IPS DF 6.9 (cell line): ENCODE measurements around the gene STRADA.
"Not testable (repeated sequence)": the region's sequence is repeated elsewhere in the genome, so short reads cannot be mapped to it uniquely, and the experiment has no call there.

Source experiments
- DNase-seq: peaks from one replicate; pipeline ENCODE4 v3.0.0-alpha.2; 2013; ENCODE audit warnings: low read depth, low spot score
- H3K27ac ChIP-seq: one replicate; pipeline ENCODE4 v1.5.1; 2013; ENCODE audit warnings: low read length, control low read depth
- H3K27me3 ChIP-seq: 2 replicates; pipeline ENCODE4 v1.6.1; 2013; ENCODE audit warnings: mild to moderate bottlenecking, low read length; ENCODE audit not compliant: control insufficient read depth, insufficient read depth
- H3K36me3 ChIP-seq: 2 replicates; pipeline ENCODE4 v1.6.1; 2013; ENCODE audit warnings: low read length; ENCODE audit not compliant: control insufficient read depth, insufficient read depth
- H3K4me1 ChIP-seq: 2 replicates; pipeline ENCODE4 v1.6.1; 2013; ENCODE audit warnings: low read length; ENCODE audit not compliant: control insufficient read depth, insufficient read depth
- H3K4me3 ChIP-seq: 2 replicates; pipeline ENCODE4 v1.5.1; 2013; ENCODE audit warnings: mild to moderate bottlenecking, low read length
- H3K9me3 ChIP-seq: 2 replicates; pipeline ENCODE4 v1.6.1; 2013; ENCODE audit warnings: low read length, inconsistent platforms; ENCODE audit not compliant: control insufficient read depth, insufficient read depth
- WGBS: extraction: QIAGEN DNeasy Blood & Tissue Kit; methylation state at CpG from one replicate; pipeline ENCODE4 v1.1.7; 2013; ENCODE audit warnings: mixed read lengths, missing lambda C conversion rate; ENCODE audit not compliant: insufficient read length, insufficient coverage; 5-methylcytosine and 5-hydroxymethylcytosine counted together

Gene STRADA

DNA sequence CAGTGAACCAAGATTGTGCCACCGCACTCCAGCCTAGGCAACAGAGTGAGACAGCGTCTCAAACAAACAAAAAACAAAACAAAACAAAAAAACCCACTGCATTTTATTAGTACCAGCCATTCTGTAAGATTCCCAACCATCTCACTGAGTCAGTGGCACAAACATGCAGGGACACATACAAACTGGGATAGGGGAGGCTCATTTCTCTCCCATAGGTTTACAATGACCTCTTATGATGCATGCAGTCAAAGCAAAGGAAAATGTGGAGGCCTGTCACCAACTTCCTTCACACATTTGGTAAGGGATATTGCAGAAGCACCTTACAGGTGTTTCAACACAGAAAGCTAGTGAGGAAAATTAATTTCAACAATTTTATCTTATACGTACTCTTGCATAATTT, 12.4 kb upstream of the STRADA start:
- H3K4me3 ChIP-seq: no peak overlapping the region
- DNase-seq: no peak
- no CpG with 5 or more reads among the region's 3 CpGs for WGBS
- no peaks in the 10 kb centered on the region for H3K4me1 ChIP-seq
- no peaks in the 10 kb centered on the region for H3K9me3 ChIP-seq
- H3K27me3 ChIP-seq: no peaks in the 10 kb centered on the region
- peaks cover 2% of the 10 kb centered on the region; the same call in 1 of the 2 replicates for H3K36me3 ChIP-seq
- H3K27ac ChIP-seq: no peak overlapping the region

DNA sequence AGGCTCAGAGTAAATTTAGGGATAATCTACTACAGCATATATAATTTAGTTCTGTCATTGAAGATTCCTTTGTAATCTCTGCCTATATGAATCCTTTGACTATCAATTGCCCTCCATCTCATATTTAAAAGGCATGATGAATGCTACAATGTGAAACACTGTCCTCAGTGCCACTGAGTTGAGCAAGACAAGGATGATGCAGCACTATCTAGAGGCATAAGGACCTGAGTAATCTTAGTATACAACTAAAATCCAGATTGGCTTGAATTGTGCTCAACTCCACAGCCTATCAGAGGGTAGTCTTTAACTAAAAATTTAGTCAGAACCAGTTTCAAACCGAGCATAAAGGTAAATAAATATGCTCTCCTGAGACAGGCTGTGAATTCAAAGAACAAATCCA, 11.6 kb upstream of the STRADA start:
- Histone ChIP-seq H3K27ac (no peak overlapping the region), H3K36me3 (peaks cover 2% of the 10 kb centered on the region; the same call in 1 of the 2 replicates), H3K4me3 (no peak overlapping the region), H3K27me3 (no peaks in the 10 kb centered on the region), H3K9me3 (no peaks in the 10 kb centered on the region), H3K4me1 (no peaks in the 10 kb centered on the region)
- WGBS: no CpG with 5 or more reads among the region's 1 CpG
- no peak for DNase-seq

GRCh38 chr17:63752707-63753106, 11.1 kb upstream of the STRADA start:
- no CpG with 5 or more reads among the region's 1 CpG for WGBS
- no peaks in the 10 kb centered on the region for H3K27me3 ChIP-seq
- H3K27ac ChIP-seq: no peak overlapping the region
- H3K4me3 ChIP-seq: no peak overlapping the region
- no peaks in the 10 kb centered on the region for H3K4me1 ChIP-seq
- DNase-seq: no peak
- no peaks in the 10 kb centered on the region for H3K9me3 ChIP-seq
- peaks cover 2% of the 10 kb centered on the region; the same call in 1 of the 2 replicates for H3K36me3 ChIP-seq

- Histone ChIP-seq H3K27me3 (no peaks in the 10 kb centered on the region), H3K4me1 (no peaks in the 10 kb centered on the region), H3K36me3 (peaks cover 2% of the 10 kb centered on the region; the same call in 1 of the 2 replicates), H3K9me3 (no peaks in the 10 kb centered on the region), H3K27ac (no peak overlapping the region), H3K4me3 (no peak overlapping the region)
- DNase-seq: no peak
- WGBS: no CpG with 5 or more reads among the region's 8 CpGs
These were observed 10.2 kb upstream of the STRADA start for GRCh38 chr17:63751806-63752205.

GRCh38 chr17:63741143-63741407, 524 bp downstream of the STRADA start:
- no peak overlapping the region for H3K27ac ChIP-seq
- no peaks in the 10 kb centered on the region for H3K36me3 ChIP-seq
- peak overlapping the region; percentile 83 for H3K4me3 ChIP-seq
- no peaks in the 10 kb centered on the region for H3K9me3 ChIP-seq
- H3K4me1 ChIP-seq: 0 out of 2 replicates have a peak, but pooled peaks cover 1% of the 10 kb centered on the region
- H3K27me3 ChIP-seq: no peaks in the 10 kb centered on the region
- DNase-seq: no peak
- no CpG with 5 or more reads among the region's 14 CpGs for WGBS

DNA sequence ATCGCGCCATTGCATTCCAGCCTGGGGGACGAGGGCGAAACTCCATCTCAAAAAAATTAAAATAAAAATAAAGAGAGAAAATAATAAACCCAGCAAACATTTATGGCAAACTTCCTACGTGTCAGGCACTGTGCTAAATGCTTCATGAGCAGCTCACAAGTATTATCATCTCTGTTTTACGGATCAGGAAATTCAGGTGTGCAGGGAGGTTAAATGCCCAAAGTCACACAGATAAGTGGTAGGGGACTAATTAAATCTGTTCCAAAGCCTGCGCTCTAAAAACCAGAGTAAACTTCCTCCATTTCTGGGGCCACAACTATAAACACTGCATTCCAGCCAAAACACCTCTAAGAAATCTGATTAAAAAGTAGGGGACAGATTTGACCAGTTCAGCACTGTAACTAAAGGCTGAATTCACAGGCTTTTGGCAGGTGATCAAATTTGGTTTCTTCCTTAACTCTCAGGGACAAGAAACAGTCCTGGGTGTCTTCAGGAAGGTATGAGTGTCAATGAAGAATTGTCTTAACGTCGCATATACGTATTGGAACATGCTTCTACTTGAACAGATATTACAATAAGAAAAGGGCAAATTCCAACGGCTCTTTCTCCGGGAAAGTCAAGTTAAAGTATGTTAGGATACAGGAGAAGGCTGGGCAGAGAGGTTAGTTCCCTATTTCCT, 996 bp downstream of the STRADA start:
- Histone ChIP-seq H3K27ac (no peak overlapping the region), H3K4me1 (0 out of 2 replicates have a peak, but pooled peaks cover 1% of the 10 kb centered on the region), H3K4me3 (peak overlapping the region; percentile 83; the same call in 1 of the 2 replicates), H3K27me3 (no peaks in the 10 kb centered on the region), H3K36me3 (no peaks in the 10 kb centered on the region), H3K9me3 (no peaks in the 10 kb centered on the region)
- DNase-seq: no peak
- whole genome bisulfite sequencing: no CpG with 5 or more reads among the region's 12 CpGs

- 0 out of 2 replicates have a peak, but pooled peaks cover 1% of the 10 kb centered on the region for H3K4me1 ChIP-seq
- no peaks in the 10 kb centered on the region for H3K9me3 ChIP-seq
- H3K27me3 ChIP-seq: no peaks in the 10 kb centered on the region
- WGBS: no CpG with 5 or more reads among the region's 8 CpGs
- DNase-seq: no peak
- no peak overlapping the region for H3K4me3 ChIP-seq
- H3K36me3 ChIP-seq: no peaks in the 10 kb centered on the region
- no peak overlapping the region for H3K27ac ChIP-seq
These were observed 5.9 kb downstream of the STRADA start for GRCh38 chr17:63735691-63736090.

DNA sequence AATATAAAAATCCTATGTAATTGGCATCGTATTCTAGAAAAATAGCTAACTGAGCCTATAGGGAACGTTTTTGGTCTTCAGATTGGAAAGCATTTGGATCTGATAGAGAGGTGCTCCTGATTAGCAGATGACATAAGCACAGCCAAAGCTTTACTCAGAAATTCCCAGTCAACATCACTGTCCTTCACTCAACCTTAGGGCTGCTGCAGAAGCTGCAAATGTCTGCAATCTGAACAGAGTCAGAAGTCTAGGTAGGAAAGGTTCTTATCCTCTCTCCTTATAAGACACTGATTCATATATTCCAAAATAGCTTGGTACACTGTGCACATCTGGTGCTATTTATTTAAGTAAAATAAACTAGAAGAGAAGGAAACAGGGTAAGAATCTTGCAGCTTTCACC, 19.2 kb downstream of the STRADA start:
- H3K27ac ChIP-seq: no peak overlapping the region
- H3K27me3 ChIP-seq: no peaks in the 10 kb centered on the region
- WGBS: no CpG with 5 or more reads among the region's 2 CpGs
- H3K4me1 ChIP-seq: no peaks in the 10 kb centered on the region
- no peaks in the 10 kb centered on the region for H3K9me3 ChIP-seq
- DNase-seq: no peak
- peaks cover 2% of the 10 kb centered on the region; the same call in 1 of the 2 replicates for H3K36me3 ChIP-seq
- no peak overlapping the region for H3K4me3 ChIP-seq

- H3K27ac ChIP-seq, H3K4me1 ChIP-seq, H3K9me3 ChIP-seq, H3K27me3 ChIP-seq, H3K4me3 ChIP-seq, DNase-seq, H3K36me3 ChIP-seq: not testable (repeated sequence)
- no CpG with 5 or more reads among the region's 5 CpGs for WGBS
These were observed 21.4 kb downstream of the STRADA start for GRCh38 chr17:63720194-63720593.

GRCh38 chr17:63718988-63719387, 22.6 kb downstream of the STRADA start:
- no peak overlapping the region for H3K27ac ChIP-seq
- H3K9me3 ChIP-seq: no peaks in the 10 kb centered on the region
- H3K36me3 ChIP-seq: no peaks in the 10 kb centered on the region
- no CpG with 5 or more reads among the region's 5 CpGs for WGBS
- DNase-seq: no peak
- no peak overlapping the region for H3K4me3 ChIP-seq
- no peaks in the 10 kb centered on the region for H3K4me1 ChIP-seq
- H3K27me3 ChIP-seq: no peaks in the 10 kb centered on the region

- no CpG with 5 or more reads among the region's 3 CpGs for WGBS
- DNase-seq: no peak
- no peaks in the 10 kb centered on the region for H3K4me1 ChIP-seq
These were observed 25.2 kb downstream of the STRADA start for GRCh38 chr17:63716426-63716825.

More at GRCh38 chr17:63716426-63716825, 25.2 kb downstream of the STRADA start:
- no peak overlapping the region for H3K27ac ChIP-seq
- no peaks in the 10 kb centered on the region for H3K27me3 ChIP-seq
- no peak overlapping the region for H3K4me3 ChIP-seq
- no peaks in the 10 kb centered on the region for H3K9me3 ChIP-seq
- no peaks in the 10 kb centered on the region; the same call in 1 of the 2 replicates for H3K36me3 ChIP-seq
